Osteoblast (primary cell): ENCODE measurements around the gene OSBPL2. TPM values are rescaled to one million over a fixed set of nuclear protein-coding genes. Genes with fewer than 3 reads are reported as not detected.

Source experiments
- DNase-seq: peaks from one replicate; pipeline ENCODE4 v3.0.0; 2011; ENCODE audit warnings: low spot score, mixed read lengths; ENCODE audit not compliant: insufficient read length; ENCODE audit errors: missing footprints
- H2AFZ ChIP-seq: 2 replicates; pipeline ENCODE4 v1.6.0; 2011; ENCODE audit warnings: mild to moderate bottlenecking, low read length
- H3K27ac ChIP-seq: 2 replicates; pipeline ENCODE4 v1.5.1; 2011; ENCODE audit warnings: mild to moderate bottlenecking, low read depth, low read length, moderate library complexity
- H3K27me3 ChIP-seq: 2 replicates; pipeline ENCODE4 v1.6.0; 2012; ENCODE audit warnings: mild to moderate bottlenecking, control low read depth, inconsistent platforms, low read length, moderate library complexity; ENCODE audit not compliant: insufficient read depth
- H3K36me3 ChIP-seq: 2 replicates; pipeline ENCODE4 v1.5.1; 2011; ENCODE audit warnings: mild to moderate bottlenecking, low read length, control low read depth, moderate library complexity; ENCODE audit not compliant: insufficient read depth
- H3K4me1 ChIP-seq: 2 replicates; pipeline ENCODE4 v1.5.1; 2011; ENCODE audit warnings: mild to moderate bottlenecking, low read length, control low read depth, moderate library complexity; ENCODE audit not compliant: insufficient read depth
- H3K4me2 ChIP-seq: 2 replicates; pipeline ENCODE4 v1.6.0; 2011; ENCODE audit warnings: mild to moderate bottlenecking, low read length; ENCODE audit not compliant: insufficient read depth
- H3K4me3 ChIP-seq: fragments of 200-600 bp; sonication (generic); 3 replicates; pipeline ENCODE4 v1.5.1; 2012; ENCODE audit warnings: mild to moderate bottlenecking, low read length, inconsistent platforms; ENCODE audit not compliant: insufficient read depth
- H3K79me2 ChIP-seq: 2 replicates; pipeline ENCODE4 v1.6.0; 2012; ENCODE audit warnings: mild to moderate bottlenecking, low read length, control low read depth, inconsistent platforms; ENCODE audit not compliant: insufficient read depth
- H3K9me3 ChIP-seq: 2 replicates; pipeline ENCODE4 v1.5.1; 2011; ENCODE audit warnings: low read depth, low read length, control low read depth
- H4K20me1 ChIP-seq: 2 replicates; pipeline ENCODE4 v1.6.0; 2012; ENCODE audit warnings: mild to moderate bottlenecking, low read length, control low read depth; ENCODE audit not compliant: insufficient read depth
- CTCF ChIP-seq: IDR thresholded peaks from 2 replicates; pipeline ENCODE4 v1.5.1; 2011; ENCODE audit warnings: mild to moderate bottlenecking, low read depth, low read length, moderate library complexity; ENCODE audit errors: extremely low read depth
- total RNA-seq: library from RNA; depleted of rRNA; stranded (reverse); fragments of >200 nt; gene quantifications from 2 replicates; pipeline ENCODE4 v1.2.3, GENCODE V29; 2012

OSBPL2 gene
- total RNA-seq, 1 donor, result 35.8 TPM

GRCh38 chr20:62222972-62223371 lies 15.3 kb upstream of the OSBPL2 start:
- H3K79me2 ChIP-seq, result no peaks in the 10 kb centered on the region
- DNase-seq, result no peak
- H3K4me1 ChIP-seq, result no peaks in the 10 kb centered on the region
- no peaks in the 10 kb centered on the region for H3K36me3 ChIP-seq
- H2AFZ ChIP-seq, result no peak overlapping the region
- no peaks in the 10 kb centered on the region for H3K9me3 ChIP-seq
- TF ChIP-seq CTCF, result no peak
- no peak overlapping the region for H3K4me2 ChIP-seq
- no peak overlapping the region for H3K4me3 ChIP-seq
- H3K27me3 ChIP-seq, result peaks cover 53% of the 10 kb centered on the region
- H3K27ac ChIP-seq, result no peak overlapping the region
- peaks cover 5% of the 10 kb centered on the region for H4K20me1 ChIP-seq

GRCh38 chr20:62223571-62223970 lies 14.8 kb upstream of the OSBPL2 start:
- no peak for TF ChIP-seq CTCF
- Histone ChIP-seq H3K79me2 (no peaks in the 10 kb centered on the region), H2AFZ (no peak overlapping the region), H4K20me1 (peaks cover 5% of the 10 kb centered on the region), H3K27ac (no peak overlapping the region), H3K4me3 (no peak overlapping the region), H3K9me3 (no peaks in the 10 kb centered on the region), H3K27me3 (peaks cover 47% of the 10 kb centered on the region), H3K4me2 (no peak overlapping the region), H3K4me1 (no peaks in the 10 kb centered on the region), H3K36me3 (no peaks in the 10 kb centered on the region)
- no peak for DNase-seq

- no peak for DNase-seq
- Histone ChIP-seq H3K27me3 (peaks cover 41% of the 10 kb centered on the region), H3K9me3 (no peaks in the 10 kb centered on the region), H3K79me2 (no peaks in the 10 kb centered on the region), H3K4me2 (no peak overlapping the region), H2AFZ (no peak overlapping the region), H3K4me3 (no peak overlapping the region), H4K20me1 (peaks cover 5% of the 10 kb centered on the region), H3K4me1 (no peaks in the 10 kb centered on the region), H3K36me3 (no peaks in the 10 kb centered on the region), H3K27ac (no peak overlapping the region)
- TF ChIP-seq CTCF, result no peak
Measured at GRCh38 chr20:62224113-62224855, 14.0 kb upstream of the OSBPL2 start.

- Histone ChIP-seq H3K4me2 (no peak overlapping the region), H3K27ac (no peak overlapping the region), H3K79me2 (no peaks in the 10 kb centered on the region), H3K9me3 (no peaks in the 10 kb centered on the region), H3K27me3 (peaks cover 38% of the 10 kb centered on the region), H2AFZ (no peak overlapping the region), H3K4me1 (no peaks in the 10 kb centered on the region), H3K36me3 (no peaks in the 10 kb centered on the region), H4K20me1 (peaks cover 5% of the 10 kb centered on the region), H3K4me3 (no peak overlapping the region)
- TF ChIP-seq CTCF, result no peak
- no peak for DNase-seq
Measured at GRCh38 chr20:62225026-62225425, 13.3 kb upstream of the OSBPL2 start.
